K562 (cell line): Measurements from ENCODE around the gene ADCY4. TPM values are rescaled to one million over a fixed set of nuclear protein-coding genes. Genes with fewer than 3 reads are reported as not detected.

ENCODE experiments used
- ESRRB ChIP-seq: fragments of 250-450 bp; sonication (Bioruptor Pico); IDR thresholded peaks from 2 replicates; pipeline ENCODE4 v1.5.0; 2020; ENCODE audit warnings: mild to moderate bottlenecking, moderate library complexity, borderline replicate concordance
- ETV6 ChIP-seq, 3 experiments: fragments of 150-350 bp in 1 of 3; sonication (generic) in 1 of 3; formaldehyde crosslinking in 1 of 3; IDR thresholded peaks; 2 replicates each; pipeline versions ENCODE4 v1.6.1 to v1.8.0; 2014 to 2022; ENCODE audit warnings: borderline replicate concordance in 2 of 3, low read depth in 2 of 3, antibody characterized with exemption in 1 of 3, low read length in 1 of 3, mild to moderate bottlenecking in 1 of 3, missing genetic modification reagents in 1 of 3
- HMG20A ChIP-seq: fragments of 450-650 bp; formaldehyde crosslinking; conservative IDR thresholded peaks from 2 replicates; pipeline ENCODE4 v1.4.0; 2020; ENCODE audit warnings: mild to moderate bottlenecking, mixed read lengths
- KDM1A ChIP-seq, 2 experiments: fragments of 450-650 bp; IDR thresholded peaks; 2 replicates each; pipeline ENCODE4 v1.6.1; 2016; ENCODE audit warnings: mild to moderate bottlenecking in 2 of 2
- KLF1 ChIP-seq: fragments of 450-650 bp; IDR thresholded peaks from 2 replicates; pipeline ENCODE4 v1.6.1; 2016; ENCODE audit warnings: missing genetic modification characterization, missing compliant biosample characterization
- MECOM ChIP-seq: fragments of 250-450 bp; sonication (Bioruptor Pico); IDR thresholded peaks from 2 replicates; pipeline ENCODE4 v1.8.0; 2022; ENCODE audit warnings: inconsistent platforms
- MYNN ChIP-seq, 2 experiments: sonication (generic); formaldehyde crosslinking in 1 of 2; IDR thresholded peaks; 2 replicates each; pipeline versions ENCODE4 v1.5.0 to v1.6.1; 2016 to 2020; ENCODE audit warnings: antibody characterized with exemption in 1 of 2, missing genetic modification reagents in 1 of 2
- ZFP36 ChIP-seq: fragments of 150-350 bp; IDR thresholded peaks from 2 replicates; pipeline ENCODE4 v1.6.1; 2018; ENCODE audit warnings: low read length, low read depth; ENCODE audit not compliant: partially characterized antibody
- polyA plus RNA-seq, 8 experiments: library from polyadenylated mRNA; depleted of rRNA in 4 of 8; stranded (reverse) in 5 of 8; unstranded in 3 of 8; fragments of >200 nt; fragmentation: Nextera tagmentation in 2 of 8; fragmentation: Illumina TruSeq in 1 of 8; extraction: Ambion mirVana in 2 of 8; extraction: Trizol in 1 of 8; gene quantifications; 2 replicates each; pipeline versions ENCODE4 v1.2.1 to v1.2.3, GENCODE V29; 2011 to 2014; ENCODE audit warnings: inconsistent platforms in 1 of 8, missing spikeins in 1 of 8
- total RNA-seq, 7 experiments: library from RNA; depleted of rRNA in 6 of 7; stranded (reverse); fragments of >200 nt in 6 of 7; fragmentation: Illumina TruSeq in 2 of 7; extraction: Trizol in 2 of 7; gene quantifications; 2 replicates each; pipeline versions ENCODE4 v1.2.1 to v1.2.3, GENCODE V29; 2011 to 2021; ENCODE audit warnings: low replicate concordance in 1 of 7
- TF ChIP-seq, protein P1 (sequence below): fragments of 450-650 bp; IDR thresholded peaks from 2 replicates; pipeline ENCODE4 v1.6.1; 2016; ENCODE audit warnings: mild to moderate bottlenecking, moderate library complexity
- TF ChIP-seq, protein P2 (sequence below), 2 experiments: fragments of 200-800 bp in 1 of 2; sonication (Bioruptor generic) in 1 of 2; sonication (generic) in 1 of 2; formaldehyde crosslinking in 1 of 2; IDR thresholded peaks in 1 of 2; conservative IDR thresholded peaks in 1 of 2; 2 replicates each; pipeline versions ENCODE4 v1.5.0 to v1.6.1; 2016 to 2020; ENCODE audit warnings: missing compliant biosample characterization in 1 of 2, missing genetic modification characterization in 1 of 2, missing genetic modification reagents in 1 of 2
- TF ChIP-seq, protein P3 (sequence below): sonication (generic); formaldehyde crosslinking; IDR thresholded peaks from 2 replicates; pipeline ENCODE4 v1.8.1; 2022; ENCODE audit warnings: missing genetic modification reagents

ADCY4 gene
- total and polyA plus RNA-seq, 9 of the 15 experiments (the other 6 are each of a cell fraction or from before 2014, with no cell fraction given): 0.04 to 0.31 (median 0.15) TPM; not detected in 2

DNA sequence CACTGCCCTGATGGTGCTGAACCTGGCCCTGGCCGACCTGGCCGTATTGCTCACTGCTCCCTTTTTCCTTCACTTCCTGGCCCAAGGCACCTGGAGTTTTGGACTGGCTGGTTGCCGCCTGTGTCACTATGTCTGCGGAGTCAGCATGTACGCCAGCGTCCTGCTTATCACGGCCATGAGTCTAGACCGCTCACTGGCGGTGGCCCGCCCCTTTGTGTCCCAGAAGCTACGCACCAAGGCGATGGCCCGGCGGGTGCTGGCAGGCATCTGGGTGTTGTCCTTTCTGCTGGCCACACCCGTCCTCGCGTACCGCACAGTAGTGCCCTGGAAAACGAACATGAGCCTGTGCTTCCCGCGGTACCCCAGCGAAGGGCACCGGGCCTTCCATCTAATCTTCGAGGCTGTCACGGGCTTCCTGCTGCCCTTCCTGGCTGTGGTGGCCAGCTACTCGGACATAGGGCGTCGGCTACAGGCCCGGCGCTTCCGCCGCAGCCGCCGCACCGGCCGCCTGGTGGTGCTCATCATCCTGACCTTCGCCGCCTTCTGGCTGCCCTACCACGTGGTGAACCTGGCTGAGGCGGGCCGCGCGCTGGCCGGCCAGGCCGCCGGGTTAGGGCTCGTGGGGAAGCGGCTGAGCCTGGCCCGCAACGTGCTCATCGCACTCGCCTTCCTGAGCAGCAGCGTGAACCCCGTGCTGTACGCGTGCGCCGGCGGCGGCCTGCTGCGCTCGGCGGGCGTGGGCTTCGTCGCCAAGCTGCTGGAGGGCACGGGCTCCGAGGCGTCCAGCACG, 18.9 kb downstream of the ADCY4 start (continued):
- TF ChIP-seq, protein P1, sequence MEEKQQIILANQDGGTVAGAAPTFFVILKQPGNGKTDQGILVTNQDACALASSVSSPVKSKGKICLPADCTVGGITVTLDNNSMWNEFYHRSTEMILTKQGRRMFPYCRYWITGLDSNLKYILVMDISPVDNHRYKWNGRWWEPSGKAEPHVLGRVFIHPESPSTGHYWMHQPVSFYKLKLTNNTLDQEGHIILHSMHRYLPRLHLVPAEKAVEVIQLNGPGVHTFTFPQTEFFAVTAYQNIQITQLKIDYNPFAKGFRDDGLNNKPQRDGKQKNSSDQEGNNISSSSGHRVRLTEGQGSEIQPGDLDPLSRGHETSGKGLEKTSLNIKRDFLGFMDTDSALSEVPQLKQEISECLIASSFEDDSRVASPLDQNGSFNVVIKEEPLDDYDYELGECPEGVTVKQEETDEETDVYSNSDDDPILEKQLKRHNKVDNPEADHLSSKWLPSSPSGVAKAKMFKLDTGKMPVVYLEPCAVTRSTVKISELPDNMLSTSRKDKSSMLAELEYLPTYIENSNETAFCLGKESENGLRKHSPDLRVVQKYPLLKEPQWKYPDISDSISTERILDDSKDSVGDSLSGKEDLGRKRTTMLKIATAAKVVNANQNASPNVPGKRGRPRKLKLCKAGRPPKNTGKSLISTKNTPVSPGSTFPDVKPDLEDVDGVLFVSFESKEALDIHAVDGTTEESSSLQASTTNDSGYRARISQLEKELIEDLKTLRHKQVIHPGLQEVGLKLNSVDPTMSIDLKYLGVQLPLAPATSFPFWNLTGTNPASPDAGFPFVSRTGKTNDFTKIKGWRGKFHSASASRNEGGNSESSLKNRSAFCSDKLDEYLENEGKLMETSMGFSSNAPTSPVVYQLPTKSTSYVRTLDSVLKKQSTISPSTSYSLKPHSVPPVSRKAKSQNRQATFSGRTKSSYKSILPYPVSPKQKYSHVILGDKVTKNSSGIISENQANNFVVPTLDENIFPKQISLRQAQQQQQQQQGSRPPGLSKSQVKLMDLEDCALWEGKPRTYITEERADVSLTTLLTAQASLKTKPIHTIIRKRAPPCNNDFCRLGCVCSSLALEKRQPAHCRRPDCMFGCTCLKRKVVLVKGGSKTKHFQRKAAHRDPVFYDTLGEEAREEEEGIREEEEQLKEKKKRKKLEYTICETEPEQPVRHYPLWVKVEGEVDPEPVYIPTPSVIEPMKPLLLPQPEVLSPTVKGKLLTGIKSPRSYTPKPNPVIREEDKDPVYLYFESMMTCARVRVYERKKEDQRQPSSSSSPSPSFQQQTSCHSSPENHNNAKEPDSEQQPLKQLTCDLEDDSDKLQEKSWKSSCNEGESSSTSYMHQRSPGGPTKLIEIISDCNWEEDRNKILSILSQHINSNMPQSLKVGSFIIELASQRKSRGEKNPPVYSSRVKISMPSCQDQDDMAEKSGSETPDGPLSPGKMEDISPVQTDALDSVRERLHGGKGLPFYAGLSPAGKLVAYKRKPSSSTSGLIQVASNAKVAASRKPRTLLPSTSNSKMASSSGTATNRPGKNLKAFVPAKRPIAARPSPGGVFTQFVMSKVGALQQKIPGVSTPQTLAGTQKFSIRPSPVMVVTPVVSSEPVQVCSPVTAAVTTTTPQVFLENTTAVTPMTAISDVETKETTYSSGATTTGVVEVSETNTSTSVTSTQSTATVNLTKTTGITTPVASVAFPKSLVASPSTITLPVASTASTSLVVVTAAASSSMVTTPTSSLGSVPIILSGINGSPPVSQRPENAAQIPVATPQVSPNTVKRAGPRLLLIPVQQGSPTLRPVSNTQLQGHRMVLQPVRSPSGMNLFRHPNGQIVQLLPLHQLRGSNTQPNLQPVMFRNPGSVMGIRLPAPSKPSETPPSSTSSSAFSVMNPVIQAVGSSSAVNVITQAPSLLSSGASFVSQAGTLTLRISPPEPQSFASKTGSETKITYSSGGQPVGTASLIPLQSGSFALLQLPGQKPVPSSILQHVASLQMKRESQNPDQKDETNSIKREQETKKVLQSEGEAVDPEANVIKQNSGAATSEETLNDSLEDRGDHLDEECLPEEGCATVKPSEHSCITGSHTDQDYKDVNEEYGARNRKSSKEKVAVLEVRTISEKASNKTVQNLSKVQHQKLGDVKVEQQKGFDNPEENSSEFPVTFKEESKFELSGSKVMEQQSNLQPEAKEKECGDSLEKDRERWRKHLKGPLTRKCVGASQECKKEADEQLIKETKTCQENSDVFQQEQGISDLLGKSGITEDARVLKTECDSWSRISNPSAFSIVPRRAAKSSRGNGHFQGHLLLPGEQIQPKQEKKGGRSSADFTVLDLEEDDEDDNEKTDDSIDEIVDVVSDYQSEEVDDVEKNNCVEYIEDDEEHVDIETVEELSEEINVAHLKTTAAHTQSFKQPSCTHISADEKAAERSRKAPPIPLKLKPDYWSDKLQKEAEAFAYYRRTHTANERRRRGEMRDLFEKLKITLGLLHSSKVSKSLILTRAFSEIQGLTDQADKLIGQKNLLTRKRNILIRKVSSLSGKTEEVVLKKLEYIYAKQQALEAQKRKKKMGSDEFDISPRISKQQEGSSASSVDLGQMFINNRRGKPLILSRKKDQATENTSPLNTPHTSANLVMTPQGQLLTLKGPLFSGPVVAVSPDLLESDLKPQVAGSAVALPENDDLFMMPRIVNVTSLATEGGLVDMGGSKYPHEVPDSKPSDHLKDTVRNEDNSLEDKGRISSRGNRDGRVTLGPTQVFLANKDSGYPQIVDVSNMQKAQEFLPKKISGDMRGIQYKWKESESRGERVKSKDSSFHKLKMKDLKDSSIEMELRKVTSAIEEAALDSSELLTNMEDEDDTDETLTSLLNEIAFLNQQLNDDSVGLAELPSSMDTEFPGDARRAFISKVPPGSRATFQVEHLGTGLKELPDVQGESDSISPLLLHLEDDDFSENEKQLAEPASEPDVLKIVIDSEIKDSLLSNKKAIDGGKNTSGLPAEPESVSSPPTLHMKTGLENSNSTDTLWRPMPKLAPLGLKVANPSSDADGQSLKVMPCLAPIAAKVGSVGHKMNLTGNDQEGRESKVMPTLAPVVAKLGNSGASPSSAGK: peak; percentile 97
- TF ChIP-seq ESRRB (CRISPR knock-in tag) (no peak), KDM1A (IDR thresholded peaks at IDR 0.05) (no peak), ZFP36 (no peak), ETV6 (IDR thresholded peaks at IDR 0.05; ENCODE audit: borderline replicate concordance in 1 of 2, low read depth in 2 of 2, low read length in 1 of 2) (no peak), ETV6 (CRISPR knock-in tag; IDR thresholded peaks at IDR 0.05; ENCODE audit: borderline replicate concordance) (0 out of 2 replicates have a peak, but pooled peaks have one; percentile 51), MECOM (CRISPR knock-in tag) (0 out of 2 replicates have a peak, but pooled peaks have one; percentile 39), KLF1 (tag) (peak; percentile 50; the same call in 1 of the 2 replicates), MYNN (IDR thresholded peaks at IDR 0.05) (no peak), MYNN (CRISPR knock-in tag; IDR thresholded peaks at IDR 0.05) (no peak), HMG20A (CRISPR knock-in tag) (no peak)
- TF ChIP-seq, protein P2, sequence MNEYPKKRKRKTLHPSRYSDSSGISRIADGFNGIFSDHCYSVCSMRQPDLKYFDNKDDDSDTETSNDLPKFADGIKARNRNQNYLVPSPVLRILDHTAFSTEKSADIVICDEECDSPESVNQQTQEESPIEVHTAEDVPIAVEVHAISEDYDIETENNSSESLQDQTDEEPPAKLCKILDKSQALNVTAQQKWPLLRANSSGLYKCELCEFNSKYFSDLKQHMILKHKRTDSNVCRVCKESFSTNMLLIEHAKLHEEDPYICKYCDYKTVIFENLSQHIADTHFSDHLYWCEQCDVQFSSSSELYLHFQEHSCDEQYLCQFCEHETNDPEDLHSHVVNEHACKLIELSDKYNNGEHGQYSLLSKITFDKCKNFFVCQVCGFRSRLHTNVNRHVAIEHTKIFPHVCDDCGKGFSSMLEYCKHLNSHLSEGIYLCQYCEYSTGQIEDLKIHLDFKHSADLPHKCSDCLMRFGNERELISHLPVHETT (CRISPR knock-in tag; conservative IDR thresholded peaks at IDR 0.05 in 1 of 2, IDR thresholded peaks at IDR 0.05 in 1 of 2): peak in 1 of 2 experiments; percentile 68; a peak in 1 of 4 replicates
- TF ChIP-seq, protein P3, sequence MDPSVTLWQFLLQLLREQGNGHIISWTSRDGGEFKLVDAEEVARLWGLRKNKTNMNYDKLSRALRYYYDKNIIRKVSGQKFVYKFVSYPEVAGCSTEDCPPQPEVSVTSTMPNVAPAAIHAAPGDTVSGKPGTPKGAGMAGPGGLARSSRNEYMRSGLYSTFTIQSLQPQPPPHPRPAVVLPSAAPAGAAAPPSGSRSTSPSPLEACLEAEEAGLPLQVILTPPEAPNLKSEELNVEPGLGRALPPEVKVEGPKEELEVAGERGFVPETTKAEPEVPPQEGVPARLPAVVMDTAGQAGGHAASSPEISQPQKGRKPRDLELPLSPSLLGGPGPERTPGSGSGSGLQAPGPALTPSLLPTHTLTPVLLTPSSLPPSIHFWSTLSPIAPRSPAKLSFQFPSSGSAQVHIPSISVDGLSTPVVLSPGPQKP (CRISPR knock-in tag): 0 out of 2 replicates have a peak, but pooled peaks have one; percentile 63
